ENCODE measurements around the gene FANCI.
A peak's percentile ranks its signal among the peaks of the same experiment; 100 is the strongest.
"Not testable (repeated sequence)": the region's sequence is repeated elsewhere in the genome, so short reads cannot be mapped to it uniquely, and the experiment has no call there.

Gene FANCI

GRCh38 chr15:89225588-89225987, 18.2 kb upstream of the FANCI start:
- no peak for DNase-seq (ENCODE audit: low spot score)

GRCh38 chr15:89226359-89227221, 17.2 kb upstream of the FANCI start:
- no peak for DNase-seq (ENCODE audit: low spot score)

GRCh38 chr15:89227425-89227824, 16.4 kb upstream of the FANCI start:
- no peak for DNase-seq (ENCODE audit: low spot score)

GRCh38 chr15:89230277-89230676, 13.5 kb upstream of the FANCI start:
- no peak for DNase-seq (ENCODE audit: low spot score)

- DNase-seq (ENCODE audit: low spot score): no peak
These were observed 11.9 kb upstream of the FANCI start for GRCh38 chr15:89231832-89232231.

GRCh38 chr15:89239883-89240810, 3.6 kb upstream of the FANCI start:
- DNase-seq (ENCODE audit: low spot score): not testable (repeated sequence)

- DNase-seq (ENCODE audit: low spot score): no peak
These were observed 611 bp upstream of the FANCI start for GRCh38 chr15:89243046-89243690.

- peak; percentile 39 for DNase-seq (ENCODE audit: low spot score)
These were observed 760 bp downstream of the FANCI start for GRCh38 chr15:89244574-89244903.

GRCh38 chr15:89247446-89247845, 3.7 kb downstream of the FANCI start:
- no peak for DNase-seq (ENCODE audit: low spot score)

- DNase-seq (ENCODE audit: low spot score): no peak
These were observed 4.8 kb downstream of the FANCI start for GRCh38 chr15:89248584-89248983.

- not testable (repeated sequence) for DNase-seq (ENCODE audit: low spot score)
These were observed 6.4 kb downstream of the FANCI start for GRCh38 chr15:89250142-89250541.

- DNase-seq (ENCODE audit: low spot score): not testable (repeated sequence)
These were observed 33.5 kb downstream of the FANCI start for GRCh38 chr15:89277281-89277680.

- DNase-seq (ENCODE audit: low spot score): no peak
These were observed 34.5 kb downstream of the FANCI start for GRCh38 chr15:89278307-89278706.

- no peak for DNase-seq (ENCODE audit: low spot score)
These were observed 38.9 kb downstream of the FANCI start for GRCh38 chr15:89282631-89283030.

GRCh38 chr15:89283201-89283600, 39.4 kb downstream of the FANCI start:
- DNase-seq (ENCODE audit: low spot score): no peak

GRCh38 chr15:89291934-89292438, 48.2 kb downstream of the FANCI start:
- no peak for DNase-seq (ENCODE audit: low spot score)

- DNase-seq (ENCODE audit: low spot score): no peak
These were observed 49.2 kb downstream of the FANCI start for GRCh38 chr15:89293012-89293411.

- DNase-seq (ENCODE audit: low spot score): no peak
These were observed 56.1 kb downstream of the FANCI start for GRCh38 chr15:89299896-89300295.

GRCh38 chr15:89301304-89302089, 57.7 kb downstream of the FANCI start:
- DNase-seq (ENCODE audit: low spot score): no peak

GRCh38 chr15:89303986-89304385, 60.2 kb downstream of the FANCI start:
- DNase-seq (ENCODE audit: low spot score): no peak

GRCh38 chr15:89305395-89305794, 61.6 kb downstream of the FANCI start:
- DNase-seq (ENCODE audit: low spot score): no peak
